Endothelial cell of umbilical vein (primary cell): ENCODE measurements around the gene SMARCE1.

ENCODE experiments used
- EZH2 ChIP-seq: IDR thresholded peaks from 2 replicates; pipeline ENCODE4 v1.6.1; 2012; ENCODE audit warnings: borderline replicate concordance, low read depth, mild to moderate bottlenecking, moderate library complexity, low read length, inconsistent platforms; ENCODE audit not compliant: severe bottlenecking
- POLR2A ChIP-seq: IDR thresholded peaks from 2 replicates; pipeline ENCODE4 v1.6.1; 2012; ENCODE audit warnings: low read depth, mild to moderate bottlenecking, control low read depth, low read length
- TF ChIP-seq, protein P1 (sequence below), 2 donors: IDR thresholded peaks; 1 replicate in 1 of 2; 2 replicates in 1 of 2; pipeline ENCODE4 v1.5.1; 2011; ENCODE audit warnings: low read length in 2 of 2, mild to moderate bottlenecking in 2 of 2, moderate library complexity in 2 of 2, control low read depth in 1 of 2, inconsistent platforms in 1 of 2, low read depth in 1 of 2; ENCODE audit not compliant: insufficient read depth in 1 of 2; ENCODE audit errors: extremely low read depth in 1 of 2

- TF ChIP-seq, protein P1, sequence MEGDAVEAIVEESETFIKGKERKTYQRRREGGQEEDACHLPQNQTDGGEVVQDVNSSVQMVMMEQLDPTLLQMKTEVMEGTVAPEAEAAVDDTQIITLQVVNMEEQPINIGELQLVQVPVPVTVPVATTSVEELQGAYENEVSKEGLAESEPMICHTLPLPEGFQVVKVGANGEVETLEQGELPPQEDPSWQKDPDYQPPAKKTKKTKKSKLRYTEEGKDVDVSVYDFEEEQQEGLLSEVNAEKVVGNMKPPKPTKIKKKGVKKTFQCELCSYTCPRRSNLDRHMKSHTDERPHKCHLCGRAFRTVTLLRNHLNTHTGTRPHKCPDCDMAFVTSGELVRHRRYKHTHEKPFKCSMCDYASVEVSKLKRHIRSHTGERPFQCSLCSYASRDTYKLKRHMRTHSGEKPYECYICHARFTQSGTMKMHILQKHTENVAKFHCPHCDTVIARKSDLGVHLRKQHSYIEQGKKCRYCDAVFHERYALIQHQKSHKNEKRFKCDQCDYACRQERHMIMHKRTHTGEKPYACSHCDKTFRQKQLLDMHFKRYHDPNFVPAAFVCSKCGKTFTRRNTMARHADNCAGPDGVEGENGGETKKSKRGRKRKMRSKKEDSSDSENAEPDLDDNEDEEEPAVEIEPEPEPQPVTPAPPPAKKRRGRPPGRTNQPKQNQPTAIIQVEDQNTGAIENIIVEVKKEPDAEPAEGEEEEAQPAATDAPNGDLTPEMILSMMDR (IDR thresholded peaks at IDR 0.05; ENCODE audit: extremely low read depth in 1 of 2, insufficient read depth in 1 of 2, low read depth in 1 of 2, low read length in 2 of 2) = no peak
- TF ChIP-seq POLR2A (no peak), EZH2 (no peak)
Measured at GRCh38 chr17:40597556-40598300, 49.9 kb downstream of the SMARCE1 start.
